ENCODE data around the gene ADIG.
"Not testable (repeated sequence)": the region's sequence is repeated elsewhere in the genome, so short reads cannot be mapped to it uniquely, and the experiment has no call there.

The ADIG gene

GRCh38 chr20:38588303-38588702, 7.3 kb downstream of the ADIG start:
- no peak overlapping the region for H3K27ac ChIP-seq

GRCh38 chr20:38589351-38589750, 8.4 kb downstream of the ADIG start:
- no peak overlapping the region for H3K27ac ChIP-seq
- TF ChIP-seq CTCF (conservative IDR thresholded peaks at IDR 0.05): no peak

More at GRCh38 chr20:38588303-38588702, 7.3 kb downstream of the ADIG start:
- TF ChIP-seq CTCF (conservative IDR thresholded peaks at IDR 0.05): no peak

- no peak overlapping the region for H3K27ac ChIP-seq
- no peak for TF ChIP-seq CTCF (conservative IDR thresholded peaks at IDR 0.05)
Observed at GRCh38 chr20:38589967-38590675, 9.1 kb downstream of the ADIG start.

- no peak for TF ChIP-seq CTCF (conservative IDR thresholded peaks at IDR 0.05)
- H3K27ac ChIP-seq: no peak overlapping the region
Observed at GRCh38 chr20:38590676-38591473, 9.9 kb downstream of the ADIG start.

- no peak overlapping the region for H3K27ac ChIP-seq
- TF ChIP-seq CTCF (conservative IDR thresholded peaks at IDR 0.05): no peak
Observed at GRCh38 chr20:38591474-38592410, 10.7 kb downstream of the ADIG start.

- peak overlapping the region; percentile 25; the same call in 1 of the 2 replicates for H3K27ac ChIP-seq
Observed at GRCh38 chr20:38592411-38592790, 11.4 kb downstream of the ADIG start.

GRCh38 chr20:38594281-38594680, 13.3 kb downstream of the ADIG start:
- not testable (repeated sequence) for H3K27ac ChIP-seq

- not testable (repeated sequence) for H3K27ac ChIP-seq
Observed at GRCh38 chr20:38595886-38596285, 14.9 kb downstream of the ADIG start.

All from VCaP (cell line).